Renal cortex interstitium (tissue), 11 donors: ENCODE results near the gene KRT2. TPM values are rescaled to one million over a fixed set of nuclear protein-coding genes. Genes with fewer than 3 reads are reported as not detected.

Source experiments
- DNase-seq, 11 donors: peaks; one replicate each; pipeline ENCODE4 v3.0.0-alpha.2; 2013; ENCODE audit warnings: low read depth in 9 of 11, low spot score in 4 of 11; ENCODE audit errors: extremely low read depth in 1 of 11
- polyA plus RNA-seq, 3 donors: library from polyadenylated mRNA; unstranded; fragments of 120-200 nt; gene quantifications; one replicate each; pipeline ENCODE4 v1.2.1, GENCODE V29; 2013; ENCODE audit not compliant: insufficient read length in 3 of 3

The KRT2 gene
- polyA plus RNA-seq, 3 donors = not detected

DNA sequence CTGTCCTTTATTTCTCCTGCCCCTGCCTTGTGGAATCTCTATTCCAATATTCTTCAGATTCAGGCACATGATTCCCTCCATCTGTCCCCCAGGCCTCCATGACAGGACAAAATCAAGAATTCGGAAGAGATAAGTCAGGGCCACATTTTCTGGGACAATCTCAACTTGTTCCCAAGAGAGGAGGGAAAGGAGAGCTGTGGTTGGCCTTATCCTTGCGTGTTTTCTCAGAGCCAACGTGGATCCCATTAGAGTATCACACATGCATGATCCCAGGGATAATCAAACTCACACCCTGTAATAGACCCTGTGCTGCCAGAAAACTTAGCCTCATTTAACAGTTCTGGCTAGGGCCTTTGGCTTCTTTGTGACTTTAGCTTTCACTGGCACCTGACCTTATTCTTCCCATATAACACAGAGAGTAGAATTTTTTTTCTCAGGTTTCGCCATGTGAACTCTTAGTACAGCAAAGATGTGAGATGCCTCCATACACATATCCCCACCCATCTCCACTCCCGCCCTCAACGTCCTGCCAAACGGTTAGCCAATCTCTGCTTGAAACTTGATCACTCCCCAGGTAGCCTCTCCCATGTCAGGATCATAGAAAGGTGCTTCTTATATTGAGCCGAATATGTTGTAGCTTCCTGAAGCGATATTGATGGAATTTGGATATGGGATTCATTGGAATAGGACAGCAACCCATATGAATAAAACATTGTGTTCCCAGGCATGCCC, 34.9 kb upstream of the KRT2 start:
- DNase-seq = no peak

DNA sequence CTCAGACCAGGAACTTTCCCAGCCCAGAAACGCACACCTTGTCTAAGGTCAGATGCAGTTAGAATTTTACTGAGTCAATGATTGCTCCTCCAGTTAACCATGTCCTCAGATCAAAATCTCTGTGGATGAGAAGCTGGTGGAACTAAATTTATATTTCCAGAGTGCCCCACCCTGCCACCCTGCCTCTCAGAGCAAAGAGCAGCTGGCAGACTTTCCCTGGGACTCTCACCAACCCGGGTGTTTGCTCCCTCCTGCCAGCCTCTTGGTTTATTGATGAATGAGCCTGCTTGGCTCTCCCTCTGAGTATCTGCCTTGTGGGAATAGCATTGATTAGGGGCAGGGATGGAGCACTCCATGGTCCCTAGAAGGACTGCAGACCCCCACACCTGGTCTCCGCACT, 34.1 kb upstream of the KRT2 start:
- no peak for DNase-seq

DNA sequence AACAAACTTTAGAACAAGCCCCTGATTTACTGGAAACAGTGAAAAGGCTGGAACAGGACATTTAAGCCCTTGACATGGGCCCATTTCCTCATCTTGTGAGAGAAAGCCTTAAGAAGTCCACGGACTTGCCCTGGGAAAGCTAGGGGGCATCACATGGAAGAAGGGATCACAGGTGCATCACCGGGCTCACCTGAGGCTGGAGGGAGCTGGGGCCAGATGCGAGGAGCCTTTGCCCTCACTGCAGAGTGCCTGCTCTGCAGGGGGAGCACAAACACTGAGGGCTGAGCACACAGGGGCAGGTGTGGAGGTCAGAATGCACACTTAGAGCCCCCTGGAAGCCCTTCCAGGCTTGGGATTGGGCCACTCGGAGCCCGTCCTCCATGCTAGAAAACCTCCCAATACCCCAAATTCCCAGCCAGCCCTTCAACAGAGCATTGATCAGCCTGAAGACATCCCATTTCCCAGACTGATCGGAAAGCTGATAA, 33.4 kb upstream of the KRT2 start:
- no peak for DNase-seq

DNA sequence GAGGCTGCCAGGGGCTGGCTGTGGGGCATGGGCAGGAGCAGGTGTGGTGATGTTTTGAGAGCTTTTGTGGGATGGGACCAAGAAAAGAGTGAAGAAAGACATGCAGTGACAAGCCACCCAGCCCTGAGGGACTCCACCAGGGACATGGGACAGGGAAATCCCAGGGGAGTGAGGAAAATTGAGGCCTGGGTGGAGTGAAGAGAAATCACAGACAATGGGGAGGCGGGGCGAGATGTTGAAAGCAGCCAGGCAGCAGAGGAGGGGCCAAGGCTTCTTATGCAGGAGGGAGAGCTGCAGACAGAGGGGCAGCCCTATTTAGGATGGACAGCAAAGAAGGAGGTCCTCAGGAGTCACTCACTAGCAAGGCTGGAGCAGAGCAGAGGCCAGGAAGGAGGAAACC, 32.4 kb upstream of the KRT2 start:
- no peak for DNase-seq

DNA sequence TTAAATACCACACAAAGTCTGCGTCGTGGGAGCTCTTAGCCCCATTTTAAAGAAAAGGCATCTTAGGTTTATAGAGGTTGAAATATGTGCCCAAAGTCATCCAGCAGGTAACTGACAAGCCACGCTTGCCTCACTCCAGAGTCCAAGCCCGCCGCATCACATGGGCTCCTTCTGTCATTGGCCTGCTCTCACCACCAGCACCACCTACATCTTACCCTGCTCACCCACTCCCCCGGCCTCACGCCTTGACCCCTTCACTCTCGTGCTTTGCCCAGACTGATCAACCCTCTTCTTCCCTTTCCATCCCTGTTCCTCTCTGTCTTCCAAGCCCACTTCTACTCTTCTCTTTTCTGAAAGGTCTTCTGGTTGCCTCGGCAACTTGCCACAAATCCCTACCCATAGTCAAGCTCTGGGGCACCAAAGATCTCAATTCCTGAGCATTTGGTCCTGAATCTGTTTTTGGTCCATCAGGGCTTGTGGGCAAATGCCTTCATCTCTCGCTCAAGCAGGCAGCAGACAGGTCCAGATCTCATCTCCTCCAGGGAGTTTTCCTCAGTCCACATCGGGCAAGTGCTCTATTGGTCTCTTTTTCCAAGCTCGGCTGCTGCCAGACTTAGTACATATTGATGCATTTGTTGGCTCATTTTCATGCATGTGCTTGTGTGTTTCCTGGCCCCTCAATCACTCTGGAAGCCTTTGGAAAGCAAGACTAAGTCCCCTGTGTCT, 31.7 kb upstream of the KRT2 start:
- no peak for DNase-seq

DNA sequence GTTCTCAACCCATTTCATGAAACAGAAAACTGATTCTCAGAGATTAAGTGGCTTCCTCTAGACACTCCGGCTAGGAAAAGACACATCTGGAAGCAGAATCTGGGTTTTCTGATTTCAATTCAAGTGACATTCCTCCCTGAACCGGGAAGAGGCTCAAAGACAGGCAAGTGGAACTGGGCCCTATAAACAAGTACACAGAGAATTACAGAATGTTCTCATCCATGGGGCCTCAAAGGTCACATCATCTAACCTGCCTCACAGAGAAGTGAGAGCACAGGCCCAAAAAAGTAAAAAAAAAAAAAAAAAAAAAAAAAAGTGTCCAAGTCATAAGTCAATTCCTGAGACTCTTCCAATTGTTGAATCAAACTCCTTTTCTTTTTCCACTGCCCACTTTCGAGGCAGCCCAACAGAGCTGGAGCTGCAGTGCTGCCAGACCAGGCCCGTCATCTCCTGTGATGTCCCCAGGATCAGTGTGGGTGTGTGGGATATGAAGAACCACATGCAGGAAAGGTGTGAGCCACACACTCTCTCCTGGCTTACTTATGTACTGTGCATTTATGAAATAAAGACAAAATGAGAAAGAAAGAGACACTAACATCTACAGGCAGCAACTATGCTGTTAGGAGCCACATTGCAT, 31.0 kb upstream of the KRT2 start:
- DNase-seq = no peak

DNA sequence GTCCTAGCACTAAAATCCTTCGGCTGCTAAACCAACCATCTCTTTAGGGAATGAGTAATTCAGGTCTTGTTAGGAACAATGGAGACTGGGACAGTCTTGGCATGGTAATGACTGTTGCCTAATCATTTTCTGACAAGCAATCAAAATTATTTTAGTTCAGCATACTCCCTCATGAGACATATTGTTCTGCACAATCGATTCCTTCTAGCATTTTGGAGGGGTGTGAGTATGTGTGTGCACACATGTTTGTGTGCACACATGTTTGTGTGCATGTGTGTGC, 30.3 kb upstream of the KRT2 start:
- DNase-seq = no peak

DNA sequence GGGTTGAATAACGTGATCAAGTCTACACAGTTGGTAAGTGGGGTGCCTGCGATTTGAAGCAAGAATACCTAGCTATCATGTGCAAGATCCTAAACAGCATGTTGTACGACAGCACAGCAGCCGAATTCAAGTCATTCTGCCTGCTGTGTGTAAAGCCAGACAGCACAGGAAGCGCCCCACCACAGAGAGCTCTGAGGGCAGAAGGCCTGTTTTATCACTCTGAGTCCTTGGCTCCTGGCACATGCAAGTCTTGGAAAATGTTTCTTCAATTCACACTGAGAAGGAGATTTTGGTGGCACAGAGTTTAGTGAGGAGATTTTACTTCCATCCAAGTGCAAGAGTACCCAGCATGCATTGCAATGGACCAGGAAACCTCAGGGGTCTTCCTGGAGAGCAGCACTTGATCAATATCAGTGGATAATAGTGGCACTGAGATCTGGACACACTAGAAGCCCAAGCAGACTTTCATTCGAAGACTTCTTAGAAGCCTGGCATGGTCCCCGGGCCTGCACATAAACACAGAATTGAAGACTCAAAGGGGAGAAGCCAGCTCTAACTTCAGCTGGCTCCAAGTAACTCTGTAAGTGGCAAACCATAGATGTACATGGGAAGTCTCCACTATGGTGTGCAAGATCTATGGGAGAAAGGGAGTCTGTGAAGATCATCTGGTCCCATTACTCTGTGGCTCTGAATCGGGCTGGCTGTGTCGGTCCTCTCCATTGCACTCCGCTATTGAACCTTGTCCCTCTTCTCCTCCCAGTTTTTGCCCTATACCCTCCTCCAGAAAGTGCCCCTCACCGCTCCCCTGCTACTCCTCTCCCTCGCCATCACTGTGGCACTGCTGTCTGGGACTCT, 29.7 kb upstream of the KRT2 start:
- DNase-seq = no peak

DNA sequence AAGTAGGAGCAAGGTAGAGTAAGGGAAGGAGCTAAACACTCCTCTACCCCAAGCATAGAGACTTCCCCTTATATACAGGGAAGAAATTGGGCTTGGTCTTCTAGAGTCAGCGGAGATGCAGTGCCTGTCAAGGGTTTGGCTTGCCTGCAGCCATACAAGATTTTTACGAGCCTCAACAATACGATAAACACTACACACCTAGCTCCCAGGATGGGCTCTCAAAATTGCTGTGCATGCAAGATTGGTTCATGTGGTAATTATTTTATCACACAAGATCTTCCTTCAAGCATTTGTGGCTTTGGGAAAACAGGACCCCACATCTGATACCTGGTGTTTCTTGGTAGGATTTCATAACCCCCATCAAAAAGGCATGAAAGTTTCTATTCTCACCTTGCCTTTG, 28.4 kb upstream of the KRT2 start, which contains the start of gene KRT1:
KRT1 (minus strand) TSS at position 45 of the 400 bp plus-strand sequence. CDS start 59 bp downstream, outside the sequence.
- DNase-seq = no peak

DNA sequence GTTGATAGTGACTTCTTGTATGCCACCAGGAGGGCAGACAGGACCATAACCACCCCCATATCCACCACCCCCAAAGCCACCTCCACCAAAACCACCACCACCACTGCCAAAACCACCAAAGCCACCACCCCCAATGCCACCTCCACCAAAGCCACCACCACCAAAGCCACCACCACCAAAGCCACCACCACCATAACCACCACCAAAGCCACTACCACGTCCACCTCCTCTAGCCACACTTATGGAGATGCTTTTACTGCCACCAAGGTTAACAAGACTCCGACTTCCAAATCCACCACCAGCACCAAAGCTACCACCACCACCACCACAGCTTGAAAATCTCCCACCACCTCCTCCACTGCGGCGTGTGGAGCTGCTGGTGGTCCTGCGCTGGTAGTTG, 27.9 kb upstream of the KRT2 start:
- DNase-seq = no peak

DNA sequence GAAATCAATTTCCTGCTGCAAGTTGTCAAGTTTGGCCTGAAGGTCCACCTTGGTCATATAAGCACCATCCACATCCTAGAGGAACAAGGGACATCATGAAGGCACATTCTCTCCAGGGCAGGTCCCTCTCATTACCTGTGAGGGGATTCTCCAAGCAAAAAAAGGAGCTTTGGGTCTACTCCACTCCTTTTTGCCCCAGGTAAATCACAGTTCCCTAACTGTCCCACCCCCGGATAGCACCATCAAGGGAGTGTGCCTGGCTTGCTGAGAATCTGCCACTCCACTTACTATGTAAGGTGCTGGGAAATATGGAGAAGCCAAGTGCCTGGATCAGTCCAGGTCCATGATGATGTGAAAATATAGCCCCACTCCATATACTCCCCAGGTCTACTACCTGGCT, 25.7 kb upstream of the KRT2 start:
- no peak for DNase-seq

DNA sequence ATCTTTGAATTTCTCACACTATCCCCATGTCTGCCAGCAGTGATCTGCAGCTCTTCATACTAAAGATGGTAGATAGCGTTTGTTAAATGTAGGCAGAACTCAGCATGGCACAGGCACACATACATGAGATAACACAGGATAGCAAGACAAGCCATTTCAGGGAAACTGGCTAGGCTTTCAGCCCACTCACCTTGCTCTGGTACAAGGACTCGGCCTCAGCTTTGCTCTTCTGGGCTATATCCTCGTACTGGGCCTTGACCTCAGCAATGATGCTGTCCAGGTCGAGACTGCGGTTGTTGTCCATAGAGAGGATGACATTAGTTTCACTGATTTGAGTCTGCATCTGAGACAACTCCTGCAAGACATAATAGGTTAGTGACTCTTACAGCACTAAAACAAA, 25.1 kb upstream of the KRT2 start:
- DNase-seq = no peak

DNA sequence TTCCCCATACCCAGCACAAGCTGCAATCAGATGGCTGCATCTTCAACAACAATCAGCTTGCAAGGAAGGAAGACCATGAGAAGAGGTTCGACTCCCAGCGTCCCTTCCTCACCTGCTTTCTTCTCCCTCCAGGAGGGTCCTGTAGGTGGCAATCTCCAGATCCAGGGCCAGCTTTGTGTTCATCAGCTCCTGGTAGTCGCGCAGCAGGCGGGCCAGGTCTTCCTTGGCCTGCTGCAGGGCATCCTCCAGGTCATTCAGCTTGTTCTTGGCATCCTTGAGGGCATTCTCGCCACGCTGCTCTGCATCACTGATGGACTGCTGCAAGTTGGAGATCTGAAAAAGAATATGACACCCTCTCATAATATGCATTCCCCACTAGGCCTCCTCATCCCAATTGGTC, 24.2 kb upstream of the KRT2 start:
- no peak for DNase-seq

DNA sequence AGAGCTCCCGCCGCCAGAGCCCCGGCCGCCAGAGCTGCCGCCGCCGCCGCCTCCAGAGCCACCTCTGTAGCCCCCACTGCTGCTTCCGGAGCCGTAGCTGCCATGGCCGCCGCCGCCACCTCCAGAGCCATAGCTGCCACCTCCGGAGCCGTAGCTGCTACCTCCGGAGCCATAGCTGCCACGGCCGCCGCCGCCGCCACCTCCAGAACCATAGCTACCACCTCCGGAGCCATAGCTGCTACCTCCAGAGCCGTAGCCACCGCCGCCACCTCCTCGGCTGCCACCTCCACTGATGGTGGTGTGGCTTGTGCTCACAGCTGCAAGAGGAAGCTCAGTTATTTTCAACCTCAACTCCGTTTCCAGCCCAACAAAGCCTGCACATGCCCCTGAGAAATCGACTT, 23.3 kb upstream of the KRT2 start:
- DNase-seq = no peak

DNA sequence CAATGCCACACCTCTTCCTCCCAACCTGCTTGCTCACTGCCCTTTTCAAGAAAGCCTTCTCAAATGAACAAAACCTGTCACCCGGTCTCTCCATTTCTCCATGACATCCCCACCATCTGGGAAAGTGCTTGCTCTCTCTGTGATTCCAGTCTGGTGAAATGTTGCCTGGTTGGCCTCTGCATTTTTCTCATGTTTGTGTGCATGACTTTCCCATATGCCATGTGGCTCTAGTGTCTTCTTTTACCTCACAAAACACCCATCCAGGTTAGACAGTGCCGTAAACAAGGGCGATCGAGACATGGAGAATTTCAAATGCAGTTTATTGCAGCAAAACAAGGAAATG, 22.4 kb upstream of the KRT2 start:
- DNase-seq = no peak

DNA sequence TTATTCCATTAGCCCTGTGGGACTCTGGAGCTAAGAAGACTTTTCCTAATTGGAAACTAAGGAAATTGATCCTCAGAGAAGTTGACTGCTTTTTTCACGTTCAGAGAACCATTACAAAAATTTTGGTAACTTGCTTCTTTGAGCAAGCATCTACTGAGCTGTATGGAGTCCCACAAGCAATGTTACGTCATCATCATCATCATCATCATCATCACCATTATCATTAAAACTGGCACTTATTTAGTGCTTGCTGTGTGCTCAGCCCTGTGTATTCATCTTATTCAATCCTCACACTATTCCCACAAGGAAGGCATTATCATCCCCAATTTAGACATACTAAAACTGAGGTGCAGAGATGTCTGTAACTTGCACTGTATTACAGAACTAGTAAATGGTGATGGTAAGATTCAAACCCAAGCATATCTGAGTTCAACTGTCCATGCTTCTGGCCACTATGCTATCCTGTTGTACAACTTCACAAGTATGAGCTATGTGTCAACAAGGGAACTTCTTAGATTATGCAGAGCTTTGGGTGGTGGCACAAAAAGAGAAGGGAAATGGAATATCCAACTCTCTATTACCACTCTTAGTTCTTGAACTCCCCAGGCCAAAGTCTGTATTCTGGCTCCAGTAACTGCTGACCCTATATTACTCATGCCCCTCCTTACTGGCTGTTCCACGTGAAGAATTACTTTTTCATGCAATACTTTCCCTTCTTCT, 21.9 kb upstream of the KRT2 start:
- DNase-seq = no peak

DNA sequence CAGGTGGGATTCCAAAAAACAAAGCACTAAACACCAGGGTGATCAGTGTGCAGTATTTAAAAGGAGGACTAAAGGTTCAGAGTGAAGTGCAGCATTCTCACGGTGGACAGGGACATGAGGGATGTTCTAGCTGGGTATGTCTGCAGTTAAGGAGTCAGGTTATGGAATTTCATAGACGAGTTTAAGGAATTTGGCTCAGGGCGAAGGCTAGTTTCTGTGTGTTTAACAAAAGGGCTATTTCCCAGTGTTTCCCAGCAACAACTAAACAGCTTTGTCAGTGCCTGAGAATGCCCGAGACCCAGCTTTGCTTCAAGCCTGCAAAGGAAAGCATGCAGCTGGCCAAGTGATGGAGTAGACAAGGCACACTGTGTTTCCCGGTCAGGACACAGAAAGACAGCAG, 21.2 kb upstream of the KRT2 start:
- DNase-seq = no peak

DNA sequence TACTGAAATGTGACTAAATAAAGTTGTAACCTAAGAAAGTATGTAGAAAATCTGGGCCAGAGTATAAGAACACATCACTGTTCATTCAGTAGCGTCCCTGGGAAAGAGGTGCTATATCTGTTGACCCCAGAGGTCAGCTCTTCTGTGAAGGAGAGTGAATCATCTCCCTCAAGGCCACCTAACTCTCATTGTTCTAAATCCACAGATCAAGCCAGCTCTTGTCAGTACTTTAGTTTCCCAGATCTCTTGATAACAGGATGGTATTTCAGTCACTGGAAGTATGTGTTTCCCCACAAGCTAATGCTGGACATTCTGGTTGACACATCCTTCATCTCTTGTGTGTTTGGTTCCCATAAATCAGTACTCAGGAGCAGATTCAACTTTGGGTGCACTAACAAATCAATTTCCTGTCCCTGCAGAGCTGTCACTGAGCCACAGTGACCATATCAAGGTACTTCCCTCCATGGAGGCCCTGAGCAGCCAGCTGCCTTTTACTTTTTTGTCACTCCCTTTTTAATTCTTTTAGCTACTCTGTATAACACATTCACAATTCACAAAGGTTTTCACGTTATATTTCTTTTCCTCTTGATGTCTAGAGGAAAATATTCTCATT, 20.4 kb upstream of the KRT2 start:
- DNase-seq = no peak

DNA sequence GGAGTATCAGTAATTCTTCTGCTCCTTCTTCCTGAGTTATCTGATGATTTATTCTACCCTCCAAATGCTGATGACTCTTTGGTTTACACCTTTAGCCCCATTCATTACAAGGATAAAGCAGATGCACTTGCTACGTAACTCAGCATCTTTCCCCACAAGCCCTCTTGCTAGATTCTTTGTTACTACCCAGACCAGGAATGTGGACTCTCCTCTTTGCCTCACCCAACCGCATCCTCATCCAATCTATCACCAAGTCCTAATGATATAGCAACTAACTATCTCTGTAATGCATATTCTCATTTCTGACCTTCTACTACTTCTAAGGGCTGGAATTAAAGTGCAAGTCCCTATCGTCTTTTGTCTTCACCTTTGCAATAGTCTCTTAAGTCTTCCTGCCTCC, 18.9 kb upstream of the KRT2 start:
- no peak for DNase-seq
